HG03521 (cell line): ENCODE measurements around the gene ACOXL.

Source experiments
- ATAC-seq: cut with Tn5 transposase; IDR thresholded peaks from one replicate; pipeline ENCODE4 v1.9.1; 2021; ENCODE audit warnings: mild to moderate bottlenecking, moderate library complexity; ENCODE audit not compliant: unreplicated experiment

ACOXL gene

DNA sequence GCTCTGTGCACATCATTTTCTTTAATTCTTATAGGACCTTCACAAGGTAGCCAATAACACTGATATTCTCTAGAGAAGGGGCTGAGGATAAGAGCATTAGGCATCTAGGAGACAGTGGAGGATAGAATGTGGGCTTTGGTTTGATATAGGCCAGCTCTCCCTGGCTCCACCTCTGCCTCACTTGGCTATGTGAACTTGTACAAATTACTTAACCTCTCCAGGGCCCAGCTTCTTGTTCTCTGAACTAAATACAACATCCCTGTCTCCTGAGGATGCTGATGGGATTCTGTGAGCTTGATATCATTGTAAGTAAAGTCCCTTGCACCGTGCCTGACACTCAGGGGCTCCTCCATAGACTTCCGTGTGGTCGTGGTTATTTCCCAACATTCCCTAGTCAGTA is 87.3 kb downstream of the ACOXL start:
- no peak for ATAC-seq

DNA sequence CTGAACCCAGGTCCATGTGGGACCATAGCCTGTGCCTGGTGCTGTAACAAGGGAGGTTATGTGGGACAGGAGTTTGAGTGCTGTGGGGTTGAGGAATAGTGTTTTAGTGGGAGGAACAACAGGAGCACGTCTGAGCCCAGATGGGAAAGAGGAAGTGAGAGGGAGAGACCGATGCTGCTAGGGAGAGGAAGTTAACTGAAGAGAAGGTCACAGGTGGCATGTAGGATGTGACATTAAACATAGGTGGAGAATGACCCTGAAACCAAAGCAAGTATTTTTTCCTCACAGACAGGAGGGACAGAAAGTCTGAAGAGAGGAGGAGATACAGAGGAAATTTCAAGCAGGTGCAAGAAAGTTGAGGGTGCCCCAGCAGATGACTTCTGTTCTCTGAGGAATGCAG is 87.8 kb downstream of the ACOXL start:
- no peak for ATAC-seq

DNA sequence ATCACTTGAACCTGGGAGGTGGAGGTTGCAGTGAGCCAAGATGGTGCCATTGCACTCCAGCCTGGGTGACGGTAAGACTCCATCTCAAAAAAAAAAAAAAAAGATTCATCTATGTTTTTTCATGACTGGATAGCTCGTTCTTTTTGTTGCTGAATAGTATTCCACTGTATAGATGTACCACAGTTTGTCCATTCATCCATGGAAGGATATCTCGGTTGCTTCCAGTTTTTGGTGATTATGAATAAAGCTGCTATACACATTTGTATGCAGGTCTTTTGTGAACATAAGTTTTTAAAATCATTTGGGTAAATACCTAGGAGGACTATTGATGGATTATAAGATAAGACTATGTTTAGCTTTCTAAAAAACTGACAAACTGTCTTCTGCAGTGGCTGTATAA is 90.8 kb downstream of the ACOXL start:
- ATAC-seq, result no peak

DNA sequence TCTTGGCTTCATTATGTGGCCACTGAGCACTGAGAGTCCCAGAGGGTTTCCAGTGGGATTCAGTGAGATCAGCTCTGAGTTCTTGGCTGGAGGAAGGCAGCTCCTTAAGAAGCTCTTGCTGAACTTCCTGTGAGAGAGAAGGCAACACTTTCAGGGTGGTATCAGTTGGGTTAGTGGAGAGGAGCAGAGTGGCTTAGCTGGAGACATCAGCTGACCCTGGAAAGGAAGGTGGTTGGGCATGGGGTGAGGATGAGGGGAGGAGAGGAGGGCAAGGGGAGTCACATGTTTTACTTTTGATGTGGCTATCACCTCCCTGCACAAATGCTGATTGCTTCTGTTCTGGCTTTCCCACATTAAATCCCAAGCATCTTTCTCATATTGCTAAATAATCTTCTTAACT is 95.1 kb downstream of the ACOXL start:
- ATAC-seq, result no peak

DNA sequence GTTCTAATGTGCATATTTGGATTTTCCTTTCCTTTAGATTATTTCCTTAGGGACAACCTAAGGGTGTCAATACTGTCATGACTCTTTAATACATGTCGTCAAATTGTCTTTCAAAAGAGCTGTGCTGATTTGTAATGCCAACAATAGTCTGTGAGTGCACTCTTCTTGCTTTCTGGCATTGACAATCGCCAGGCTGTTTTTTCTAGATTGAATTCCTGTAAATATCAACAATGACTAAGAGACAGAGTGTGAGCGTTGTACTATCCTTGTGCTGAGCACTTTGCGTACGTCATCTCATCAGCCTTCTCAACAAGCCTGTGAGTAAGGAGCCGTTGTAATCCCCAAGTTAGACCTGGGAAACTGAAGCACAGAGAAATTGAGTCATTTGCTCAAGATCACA is 96.0 kb downstream of the ACOXL start:
- ATAC-seq, result no peak

DNA sequence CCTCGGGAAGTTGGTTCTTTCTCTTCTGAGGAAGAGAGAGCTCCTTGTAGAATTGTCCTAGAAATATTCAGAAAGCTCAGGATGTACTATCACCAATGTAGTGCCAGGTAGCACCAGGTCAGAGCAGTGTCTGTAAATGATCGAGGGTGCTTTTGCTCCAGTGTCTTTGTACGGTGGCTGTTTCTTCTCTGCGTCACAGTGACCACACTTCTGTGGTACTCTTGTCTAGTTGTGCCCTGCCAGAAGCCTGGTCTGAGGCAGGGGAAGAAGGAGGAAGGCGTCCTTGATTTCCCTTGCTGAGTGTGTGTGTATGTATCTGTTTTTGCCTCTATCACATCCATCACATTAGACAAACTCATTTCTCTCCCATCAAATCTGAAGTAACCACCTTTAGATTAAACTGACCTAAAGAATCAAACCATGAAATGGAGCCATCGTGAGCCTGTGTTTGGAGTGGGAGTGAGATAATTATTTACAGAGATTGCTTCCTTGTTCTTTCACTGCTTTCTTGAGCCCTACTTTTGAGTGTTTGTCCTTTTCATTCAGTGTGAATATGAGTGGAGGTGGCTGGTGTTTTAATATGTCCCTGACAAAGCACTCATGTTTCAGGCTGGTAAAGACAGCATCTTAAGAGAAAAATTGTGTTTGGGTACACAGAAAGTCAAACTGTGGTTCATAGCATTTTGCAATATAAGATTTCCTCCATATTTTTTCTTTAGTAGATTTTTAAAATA is 97.2 kb downstream of the ACOXL start:
- no peak for ATAC-seq

DNA sequence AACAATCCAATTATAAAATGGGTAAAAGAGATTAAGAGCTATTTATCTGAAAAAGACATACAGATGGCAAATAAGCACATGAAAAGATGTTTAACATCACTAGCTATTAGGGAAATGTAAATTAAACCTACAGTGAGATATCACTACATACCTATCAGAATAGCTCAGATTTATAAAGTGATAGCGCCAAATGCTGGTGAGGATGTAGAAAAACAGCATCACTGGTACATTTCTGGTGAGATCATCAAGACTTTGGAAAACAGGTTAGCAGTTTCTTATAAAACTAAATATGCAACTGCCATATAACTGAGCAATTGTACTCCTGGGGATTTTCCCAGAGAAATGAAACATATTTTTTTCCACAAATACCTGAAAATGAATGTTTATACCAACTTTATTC is 100.4 kb downstream of the ACOXL start:
- ATAC-seq, result no peak

DNA sequence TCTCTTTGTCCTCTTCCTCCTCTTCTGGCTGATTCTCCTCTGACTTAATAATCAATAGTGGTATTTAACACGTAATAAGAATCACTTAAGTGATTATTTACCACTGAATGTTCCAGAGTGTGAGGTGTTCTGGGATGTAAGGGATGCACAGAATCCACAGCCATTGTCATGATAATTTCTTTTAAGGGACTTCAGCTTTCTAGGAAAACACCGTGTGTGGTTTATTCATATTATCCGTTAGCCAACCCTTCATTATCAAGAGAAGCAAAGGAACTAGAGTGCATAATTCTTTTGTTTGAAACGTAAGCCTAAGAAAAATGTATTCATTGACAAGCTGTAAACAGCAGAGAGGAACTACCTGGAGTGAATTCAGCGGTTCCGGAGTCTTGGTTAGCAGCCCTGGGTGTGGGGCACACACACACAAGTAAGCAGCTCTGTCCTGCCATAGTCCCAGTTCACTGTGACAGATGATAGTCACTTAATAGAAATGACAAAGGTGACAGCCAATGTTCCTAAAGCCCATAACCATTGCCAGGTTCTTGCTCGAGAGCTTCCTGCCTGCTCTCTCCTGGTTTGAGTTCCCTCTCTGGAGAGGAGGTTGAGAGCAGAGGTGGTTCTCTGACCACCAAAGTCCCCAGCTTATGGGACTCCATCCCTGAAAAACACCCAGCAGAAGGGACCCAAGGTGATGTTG is 101.9 kb downstream of the ACOXL start:
- no peak for ATAC-seq

DNA sequence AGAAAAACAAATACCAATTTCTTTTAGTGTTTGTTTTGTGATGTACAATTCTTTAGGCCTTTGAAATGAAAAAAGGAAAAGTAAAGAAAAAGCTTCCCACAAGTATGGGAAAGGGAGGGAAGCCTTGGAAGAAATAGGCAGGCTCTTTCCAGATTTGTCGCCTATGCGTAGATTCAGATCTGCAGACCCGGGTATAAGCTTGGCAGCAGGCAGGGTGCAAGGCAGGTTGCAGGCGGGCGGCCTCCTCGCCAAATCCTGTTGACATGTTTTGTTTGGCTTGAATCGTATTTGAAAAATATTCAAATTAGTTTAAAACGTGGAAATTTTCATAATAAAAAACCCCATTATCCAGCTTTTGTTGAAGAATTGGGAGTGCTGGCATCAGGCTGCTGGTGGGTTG is 104.3 kb downstream of the ACOXL start:
- no peak for ATAC-seq

DNA sequence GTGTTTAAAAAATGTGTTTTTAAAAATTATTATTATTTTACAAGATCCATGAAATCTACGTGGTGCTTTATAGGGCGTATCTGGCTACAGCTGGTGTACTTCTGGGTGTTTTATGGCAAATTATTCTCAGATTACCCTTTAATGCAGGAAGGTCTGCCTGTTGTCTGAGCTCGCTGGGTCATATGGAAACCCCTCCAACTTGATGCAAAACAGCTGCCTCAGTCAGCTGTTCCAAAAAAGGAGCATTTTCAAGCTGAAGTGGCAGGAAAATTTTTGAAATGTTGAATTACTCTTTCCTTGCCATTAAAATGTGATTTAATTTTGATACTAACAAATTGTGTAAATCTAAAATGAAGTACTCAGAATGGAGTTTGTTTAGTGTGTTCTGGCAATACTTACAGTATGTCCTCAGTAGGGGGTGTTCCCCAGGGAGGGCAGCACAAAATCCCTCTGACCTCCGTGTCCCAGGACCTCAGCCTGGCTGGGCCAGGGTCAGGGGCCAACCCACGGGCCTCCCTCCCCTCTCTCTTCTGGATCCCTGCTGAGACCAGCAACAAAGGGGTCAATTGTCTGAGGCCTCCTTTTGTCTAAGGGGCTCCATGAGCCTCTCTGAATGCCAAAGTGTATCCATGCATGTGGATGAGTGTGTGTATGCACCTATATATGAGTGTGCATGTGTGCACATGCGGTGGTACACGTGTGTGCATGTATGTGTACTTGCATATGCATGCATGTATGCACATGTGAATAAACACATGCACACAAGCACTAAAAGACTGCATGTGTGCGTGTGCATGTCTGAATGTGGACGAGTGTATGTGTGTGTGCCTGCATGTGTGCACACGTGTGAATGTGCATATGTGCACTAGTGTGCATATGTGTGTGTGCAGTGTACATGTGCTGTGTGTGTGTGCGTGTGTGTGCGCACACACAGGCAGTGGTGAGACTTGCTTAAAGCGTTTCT is 105.4 kb downstream of the ACOXL start:
- no peak for ATAC-seq

DNA sequence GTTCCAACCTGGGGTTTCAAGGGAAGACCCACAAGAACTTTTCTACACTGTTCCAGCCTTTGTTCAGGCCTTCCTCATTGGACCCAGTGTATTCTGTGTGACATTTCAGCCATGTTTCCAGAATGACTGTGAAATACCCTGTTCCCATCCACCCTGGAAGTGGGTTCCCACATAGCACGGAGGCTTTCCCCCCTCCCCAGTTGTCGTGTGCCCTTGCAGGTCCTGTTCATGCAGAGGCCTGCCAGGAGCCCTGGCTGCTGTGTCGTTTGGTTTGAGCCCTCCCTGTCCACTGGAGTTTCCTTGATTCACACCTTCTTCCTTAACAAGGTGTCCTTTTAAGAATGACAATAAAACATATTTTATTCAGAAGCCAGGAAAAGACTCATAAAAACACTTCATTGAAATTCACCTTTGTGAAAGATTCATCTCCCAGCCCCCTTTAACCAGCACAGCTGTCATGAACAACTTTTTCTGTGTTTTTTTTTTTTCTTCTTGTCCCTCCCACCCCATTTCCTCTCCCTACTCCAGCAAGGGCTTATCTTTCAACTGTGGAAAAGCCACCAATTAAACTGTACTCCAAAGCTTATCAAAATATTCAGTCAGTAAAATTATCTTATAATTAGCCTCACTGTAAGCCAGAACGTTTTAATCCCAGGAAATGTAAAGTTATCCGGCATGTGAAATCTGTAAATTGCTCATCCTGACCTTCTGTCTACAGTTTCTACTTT is 106.4 kb downstream of the ACOXL start:
- no peak for ATAC-seq

DNA sequence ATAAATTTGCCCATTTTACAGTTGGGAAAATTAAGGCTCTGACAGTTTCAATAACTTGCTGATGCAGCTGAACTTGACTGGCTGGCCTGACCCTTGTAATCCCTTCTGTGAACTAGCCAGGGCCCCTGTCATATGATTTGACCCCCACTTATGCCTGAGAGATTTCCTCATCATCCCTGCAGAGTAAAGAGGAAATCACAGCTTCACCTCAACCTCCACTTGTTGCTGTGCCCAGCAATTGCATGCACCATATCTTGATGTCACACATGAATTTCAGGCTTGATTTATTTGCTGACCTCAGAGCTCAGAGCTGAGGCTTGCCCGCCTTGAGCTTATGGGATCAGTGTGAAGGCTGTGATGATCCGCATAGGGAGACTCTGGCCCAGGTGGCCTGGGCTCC is 108.1 kb downstream of the ACOXL start:
- ATAC-seq, result no peak

DNA sequence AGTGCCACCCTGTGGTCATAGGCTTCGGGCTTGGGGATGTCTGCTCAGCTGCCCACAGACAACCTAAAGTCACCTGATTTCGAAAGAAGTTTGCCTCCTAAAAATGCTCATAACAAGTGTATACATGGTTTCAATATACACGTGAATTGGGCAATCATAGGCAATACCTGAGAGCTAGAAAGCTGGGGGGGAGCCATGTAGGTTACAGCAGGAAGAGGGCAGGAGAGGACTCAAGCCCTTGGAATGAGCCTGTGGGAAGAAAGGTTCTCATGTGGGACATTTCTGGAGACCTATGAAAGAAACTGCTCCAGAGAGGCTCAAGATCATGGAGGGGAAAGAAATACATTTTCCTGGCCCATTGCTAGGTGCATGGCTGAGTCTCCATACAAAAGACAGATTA is 109.7 kb downstream of the ACOXL start:
- ATAC-seq, result no peak

DNA sequence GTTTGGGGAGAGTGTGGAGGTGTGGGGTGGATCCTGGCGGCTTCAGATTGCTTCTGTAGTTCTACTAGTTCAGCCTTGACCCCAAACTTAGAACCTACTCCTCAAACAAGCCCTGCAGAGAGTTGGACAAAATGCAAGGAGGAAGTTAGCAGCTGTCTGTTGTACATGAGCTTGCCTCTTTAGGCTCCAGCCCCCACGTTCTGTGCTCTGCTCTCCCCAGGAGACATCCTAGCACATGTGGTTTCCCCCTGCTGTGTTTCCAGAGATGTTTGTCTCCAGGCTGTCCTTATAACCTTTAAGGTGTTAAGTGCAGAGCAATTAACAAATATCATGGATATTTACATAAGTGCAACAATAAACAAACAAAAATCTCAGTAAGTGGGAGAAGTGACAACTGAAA is 111.1 kb downstream of the ACOXL start:
- ATAC-seq, result no peak

DNA sequence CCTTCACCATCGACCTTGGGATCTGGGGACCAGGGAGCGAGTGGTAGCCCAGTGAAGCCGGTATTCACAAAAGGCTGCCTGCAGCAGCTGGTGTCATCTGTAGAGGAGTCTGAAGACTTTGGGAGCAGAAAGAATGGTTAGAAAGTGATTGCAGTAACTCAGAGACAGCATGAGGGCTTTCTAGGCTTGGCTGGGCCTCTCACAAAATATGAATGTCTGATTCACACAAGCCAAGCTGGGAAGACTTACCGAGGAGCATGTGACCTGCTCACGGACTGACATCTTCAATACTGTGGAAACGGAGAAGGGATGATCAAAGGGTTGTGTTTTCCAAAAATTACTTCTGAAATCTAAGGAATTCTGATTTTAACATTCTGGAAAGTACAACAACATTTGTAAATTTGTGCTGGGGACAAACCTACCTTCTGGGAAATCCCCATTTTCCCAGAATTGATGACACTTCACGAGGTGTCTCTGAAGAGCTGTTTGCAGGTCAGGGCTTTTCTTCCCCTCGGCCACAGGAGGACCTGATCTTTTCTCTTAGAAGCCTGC is 111.7 kb downstream of the ACOXL start:
- no peak for ATAC-seq

DNA sequence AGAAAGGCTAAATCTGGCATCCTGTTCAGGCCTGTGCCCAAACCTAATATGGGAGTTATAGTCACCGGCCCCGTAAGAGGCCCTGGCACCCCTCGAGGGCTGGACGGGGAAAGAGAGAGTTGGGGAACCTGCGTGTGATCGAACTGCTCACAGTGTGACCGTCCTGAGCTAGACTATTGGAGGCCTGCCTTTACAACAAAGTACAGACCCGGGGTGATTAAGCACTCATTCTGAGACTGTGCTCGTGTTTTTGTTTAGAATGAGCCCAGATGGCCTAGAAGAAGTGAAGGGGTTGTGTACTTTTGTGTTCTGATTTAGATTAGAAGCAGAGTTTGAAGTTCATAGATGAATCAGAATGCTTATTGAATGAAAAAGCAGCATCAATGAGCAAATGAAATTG is 115.3 kb downstream of the ACOXL start:
- ATAC-seq, result no peak

DNA sequence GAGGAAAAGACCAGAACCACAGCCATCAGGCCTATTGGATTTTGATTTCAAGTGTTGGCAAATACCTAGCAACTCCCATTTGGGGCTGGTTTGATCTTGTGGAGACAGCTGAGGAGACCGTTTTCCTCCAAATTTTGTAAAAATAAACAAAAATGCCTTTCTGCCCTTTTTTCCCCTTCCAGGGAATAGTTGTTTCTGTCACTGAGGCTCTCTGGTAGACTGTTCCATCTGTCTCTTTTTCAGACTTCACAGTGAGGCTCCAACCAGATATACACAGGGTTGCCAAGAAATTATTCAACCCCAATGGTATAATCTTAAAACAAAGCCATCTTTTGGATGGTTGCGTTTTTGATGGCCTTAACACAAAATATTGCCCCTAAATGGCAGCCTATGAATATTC is 115.7 kb downstream of the ACOXL start:
- no peak for ATAC-seq

DNA sequence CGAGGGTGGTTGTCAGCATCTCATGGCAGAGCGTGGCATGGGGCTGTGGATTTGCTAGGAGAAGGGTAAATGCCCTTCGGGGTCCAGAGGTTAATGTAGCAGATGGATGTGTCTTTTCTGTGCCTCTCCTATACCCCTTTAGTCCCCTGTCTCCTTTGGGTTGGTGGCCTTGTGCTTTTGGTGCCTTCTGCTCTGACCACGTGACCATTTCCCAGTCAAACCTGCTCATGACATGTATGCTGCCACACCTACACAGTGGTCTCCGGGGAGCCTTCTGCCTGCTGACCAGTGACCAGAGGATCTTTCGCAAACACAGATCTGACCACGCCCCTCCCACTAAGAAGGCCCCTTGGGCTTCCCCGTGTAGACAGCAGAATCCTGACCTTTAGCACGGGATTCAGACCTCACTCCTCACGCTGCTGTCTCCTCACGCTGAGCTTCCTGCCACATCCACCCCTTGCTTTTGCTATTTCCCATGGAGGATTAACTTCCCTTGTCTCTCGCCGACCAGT is 116.2 kb downstream of the ACOXL start:
- no peak for ATAC-seq

DNA sequence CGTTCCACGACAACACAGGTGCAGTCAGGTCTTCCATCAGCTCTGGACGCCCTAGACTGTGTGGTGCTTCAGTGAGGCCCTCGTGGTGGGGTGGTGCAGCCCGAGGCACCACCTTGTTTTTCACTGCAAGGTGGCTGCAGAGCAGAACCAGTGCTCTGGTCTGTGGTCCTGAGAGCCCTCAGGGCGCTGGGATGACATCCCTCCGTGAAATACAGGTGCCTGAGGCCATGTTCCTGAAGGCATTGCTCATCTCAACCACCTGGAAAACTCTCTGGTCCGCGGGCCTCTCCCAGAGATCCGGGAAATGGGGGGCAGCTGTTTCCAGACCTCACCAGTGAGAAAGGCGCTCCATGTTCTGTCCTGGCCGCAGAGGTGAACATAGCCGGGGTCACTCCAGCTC is 119.2 kb downstream of the ACOXL start:
- ATAC-seq, result no peak

DNA sequence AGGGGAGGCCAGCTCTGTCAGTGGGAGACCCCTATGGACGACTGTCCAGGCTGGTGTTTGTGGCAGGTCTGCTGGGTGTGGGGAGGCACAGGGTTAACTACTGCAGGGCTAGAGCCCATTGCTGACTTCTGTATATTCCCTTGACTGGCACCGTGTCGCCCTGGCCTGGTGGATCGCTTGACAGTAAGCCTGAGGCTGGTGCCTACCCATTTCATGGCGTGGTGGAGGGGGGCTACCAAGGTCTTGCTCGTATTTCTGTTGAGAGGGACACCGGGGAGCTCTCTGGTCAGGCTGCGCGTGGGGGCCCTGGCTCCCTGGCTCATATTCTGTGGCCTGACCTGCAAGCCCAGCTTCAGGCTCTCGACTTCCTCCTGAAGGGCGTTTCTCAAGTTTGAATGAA is 119.7 kb downstream of the ACOXL start:
- no peak for ATAC-seq
